GM12873 (cell line): Measurements from ENCODE around the gene WSB1.

Source experiments
- TF ChIP-seq, protein P1 (sequence below): IDR thresholded peaks from 2 replicates; pipeline ENCODE4 v1.5.1; 2012; ENCODE audit warnings: low read depth, mild to moderate bottlenecking, moderate library complexity, low read length, control low read depth; ENCODE audit not compliant: insufficient read depth; ENCODE audit errors: missing control alignments

The WSB1 gene

DNA sequence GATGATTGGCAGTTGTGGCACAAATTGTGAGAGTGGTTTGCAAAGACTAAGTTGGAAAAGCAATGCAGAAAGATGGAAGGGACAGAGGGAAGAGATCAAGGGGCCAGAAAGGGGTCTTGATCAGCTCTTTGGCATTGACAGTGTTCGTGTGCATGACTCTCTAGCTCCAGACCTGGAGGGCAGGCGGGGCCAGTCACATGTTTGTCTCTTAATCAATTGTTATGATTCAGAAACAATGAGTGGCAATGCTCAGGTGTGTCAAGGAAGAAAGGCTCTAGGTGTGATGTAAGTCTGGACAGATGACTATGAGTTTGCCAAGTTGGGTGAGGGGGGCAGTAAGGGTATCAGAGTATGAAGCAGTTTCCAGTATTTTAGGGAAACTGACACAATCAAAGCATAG, 32.1 kb downstream of the WSB1 start:
- TF ChIP-seq, protein P1, sequence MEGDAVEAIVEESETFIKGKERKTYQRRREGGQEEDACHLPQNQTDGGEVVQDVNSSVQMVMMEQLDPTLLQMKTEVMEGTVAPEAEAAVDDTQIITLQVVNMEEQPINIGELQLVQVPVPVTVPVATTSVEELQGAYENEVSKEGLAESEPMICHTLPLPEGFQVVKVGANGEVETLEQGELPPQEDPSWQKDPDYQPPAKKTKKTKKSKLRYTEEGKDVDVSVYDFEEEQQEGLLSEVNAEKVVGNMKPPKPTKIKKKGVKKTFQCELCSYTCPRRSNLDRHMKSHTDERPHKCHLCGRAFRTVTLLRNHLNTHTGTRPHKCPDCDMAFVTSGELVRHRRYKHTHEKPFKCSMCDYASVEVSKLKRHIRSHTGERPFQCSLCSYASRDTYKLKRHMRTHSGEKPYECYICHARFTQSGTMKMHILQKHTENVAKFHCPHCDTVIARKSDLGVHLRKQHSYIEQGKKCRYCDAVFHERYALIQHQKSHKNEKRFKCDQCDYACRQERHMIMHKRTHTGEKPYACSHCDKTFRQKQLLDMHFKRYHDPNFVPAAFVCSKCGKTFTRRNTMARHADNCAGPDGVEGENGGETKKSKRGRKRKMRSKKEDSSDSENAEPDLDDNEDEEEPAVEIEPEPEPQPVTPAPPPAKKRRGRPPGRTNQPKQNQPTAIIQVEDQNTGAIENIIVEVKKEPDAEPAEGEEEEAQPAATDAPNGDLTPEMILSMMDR, result no peak

DNA sequence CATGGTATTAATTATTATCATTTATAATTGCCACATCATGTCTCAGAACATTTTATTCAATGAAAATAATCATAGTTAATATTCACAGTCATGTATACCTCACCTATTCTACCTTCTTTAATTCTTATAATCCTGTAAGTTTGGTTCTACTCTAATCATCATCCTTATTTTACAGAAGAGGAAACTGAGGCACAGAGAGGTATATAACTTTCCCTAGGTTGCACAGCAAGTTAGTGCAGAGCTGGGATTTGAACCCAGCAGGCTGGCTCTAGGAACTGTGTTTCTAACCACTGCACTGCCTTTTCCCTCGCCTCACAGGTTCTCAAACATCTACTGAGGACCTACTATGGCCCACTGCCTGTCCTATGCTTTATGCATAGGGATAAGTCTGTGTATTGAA, 32.7 kb downstream of the WSB1 start:
- TF ChIP-seq, protein P1, result no peak

DNA sequence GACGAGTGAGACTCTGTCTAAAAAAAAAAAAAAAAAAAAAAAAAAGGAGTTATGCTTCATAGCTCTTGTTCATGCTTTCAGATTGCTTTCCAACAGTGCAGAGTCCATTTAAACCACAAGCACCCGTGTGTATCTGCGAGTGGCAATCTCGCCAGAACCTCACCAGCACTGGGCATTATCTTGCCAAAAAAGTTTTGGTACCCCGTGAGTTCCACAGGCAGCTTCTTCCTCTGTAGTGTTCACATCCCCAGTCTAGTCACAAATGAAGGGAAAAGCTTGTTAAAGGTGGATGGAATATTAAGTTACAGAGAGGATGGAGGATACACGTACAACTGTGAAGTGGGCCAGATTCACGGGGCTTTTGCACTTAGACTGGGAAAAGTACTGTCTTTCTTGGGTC, 33.5 kb downstream of the WSB1 start:
- TF ChIP-seq, protein P1, result no peak

DNA sequence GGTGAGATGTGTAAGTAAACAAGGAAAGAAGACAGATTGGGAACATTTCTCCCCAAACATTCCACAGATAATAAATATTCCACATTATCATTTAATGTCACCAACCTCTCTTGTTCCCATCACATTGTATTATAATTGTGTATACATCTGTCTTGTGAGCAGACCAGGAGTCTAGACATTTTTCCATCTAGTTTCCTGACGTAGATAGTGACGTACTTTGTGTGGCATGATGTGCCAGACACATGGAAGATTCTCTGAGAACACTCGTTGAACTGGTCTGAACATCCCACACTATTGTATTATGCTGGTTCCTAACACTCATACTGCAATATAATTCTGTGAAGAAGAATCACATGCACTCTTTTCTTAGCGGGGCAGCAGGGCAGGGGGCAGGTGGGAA, 34.0 kb downstream of the WSB1 start:
- TF ChIP-seq, protein P1, result no peak

DNA sequence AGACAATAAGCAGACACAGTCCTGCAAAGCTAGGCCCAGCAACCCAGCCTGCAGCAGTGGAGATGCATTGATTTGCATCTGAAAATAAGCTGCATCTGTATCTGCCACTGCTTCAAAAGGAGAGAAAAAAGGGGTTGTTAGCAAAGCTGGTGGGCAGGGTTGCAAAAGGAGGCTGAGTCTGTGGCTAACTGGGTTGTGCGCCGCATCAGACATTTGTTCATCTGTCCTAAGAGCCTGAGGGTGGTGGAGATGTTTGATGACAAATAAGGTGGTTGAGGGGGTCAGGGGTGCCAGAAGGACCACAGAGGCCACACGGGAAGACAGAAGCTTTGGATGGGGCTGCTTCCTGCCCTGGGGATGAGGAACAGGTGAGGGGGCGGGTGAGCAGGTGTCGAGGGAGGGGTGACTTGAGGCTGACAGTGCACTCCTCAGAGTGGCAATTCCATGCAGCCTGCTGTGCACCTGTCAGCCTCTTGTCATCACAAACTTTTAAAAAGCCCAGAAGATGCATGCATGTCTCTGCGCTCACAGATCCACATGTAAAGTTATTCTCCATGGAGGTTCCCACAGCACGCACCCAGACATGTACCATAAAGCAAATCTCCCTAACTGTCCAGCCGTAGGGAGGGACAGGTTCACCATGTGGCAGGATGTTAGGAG, 35.4 kb downstream of the WSB1 start:
- TF ChIP-seq, protein P1, result no peak

DNA sequence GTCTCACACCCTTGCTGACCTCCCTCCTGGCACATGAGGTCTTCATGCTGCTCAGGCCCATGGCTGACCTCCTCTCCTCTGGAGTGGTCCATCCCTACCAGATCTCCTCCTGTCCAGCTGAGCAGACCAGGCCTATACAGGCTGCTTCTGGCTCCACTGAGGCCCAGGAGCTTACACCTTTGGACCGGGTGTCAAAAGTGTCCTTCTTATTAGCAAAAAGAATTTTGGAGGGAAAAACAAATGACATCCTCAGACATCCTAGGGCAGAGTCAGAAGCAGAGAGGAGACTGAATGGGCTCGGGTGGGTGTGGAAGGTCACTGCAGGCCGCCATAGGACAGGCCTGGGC, 38.1 kb downstream of the WSB1 start:
- TF ChIP-seq, protein P1, result no peak

DNA sequence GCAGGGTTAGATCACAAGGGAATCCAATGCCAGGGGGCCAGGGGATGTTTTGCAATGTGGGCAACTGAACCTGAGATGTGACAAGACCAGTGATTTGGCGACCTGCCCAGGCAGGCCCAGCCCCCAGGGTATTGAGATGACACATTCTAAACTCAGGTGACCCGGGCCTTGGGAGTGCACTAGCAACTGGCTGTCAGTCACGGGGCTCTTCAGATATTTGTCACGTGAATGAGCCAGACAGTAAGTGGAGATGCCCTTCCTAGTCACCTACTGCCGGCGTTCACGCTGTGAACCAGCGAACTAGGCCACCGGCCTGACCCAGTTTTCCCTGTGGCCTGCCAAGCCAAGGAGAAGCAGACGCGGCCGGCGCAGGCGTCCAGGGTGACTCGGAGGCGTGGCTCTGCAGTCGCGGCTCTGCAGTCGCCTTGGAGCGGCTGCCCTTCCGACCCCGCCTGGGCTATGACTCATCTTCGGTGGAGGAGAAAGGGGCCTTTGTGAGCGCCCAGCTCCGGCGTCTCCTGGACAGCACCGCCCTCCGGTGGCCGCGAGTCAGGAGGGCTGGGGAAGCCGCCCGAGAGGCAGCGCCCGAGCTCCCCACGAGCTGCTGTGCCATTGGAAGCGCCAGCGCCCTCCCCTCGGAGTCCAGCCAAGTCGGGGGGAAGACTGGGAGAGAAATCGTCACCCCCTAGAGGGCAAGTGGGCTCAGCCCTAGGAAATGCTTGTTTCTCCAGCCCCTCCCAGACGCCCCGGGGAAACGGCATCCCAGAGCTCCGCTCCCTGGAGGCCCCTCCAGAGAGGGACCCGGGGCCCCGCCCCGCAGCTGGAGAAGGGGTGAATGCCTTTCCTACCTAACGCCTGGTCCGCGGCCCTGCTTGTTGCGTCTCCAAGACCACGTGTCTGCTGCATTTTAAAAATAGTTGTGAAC, 38.8 kb downstream of the WSB1 start:
- TF ChIP-seq, protein P1, result peak; percentile 77
